ENCODE measurements around the gene DENND2D. TPM values are rescaled to one million over a fixed set of nuclear protein-coding genes. Genes with fewer than 3 reads are reported as not detected.
A peak's percentile ranks its signal among the peaks of the same experiment; 100 is the strongest.
"Not testable (repeated sequence)": the region's sequence is repeated elsewhere in the genome, so short reads cannot be mapped to it uniquely, and the experiment has no call there.

Gene DENND2D
- total RNA-seq, 1 experiment from 2014 or later, result 3.0 TPM

GRCh38 chr1:111225091-111225490, 24.6 kb upstream of the DENND2D start:
- DNase-seq (ENCODE audit: low read depth, low spot score), result no peak
- in situ Hi-C loops (cut with HindIII; ENCODE audit: low pct_unique_long_range_greater_than_20kb, low sequenced_read_pairs), result no loop called here

GRCh38 chr1:111223126-111223685, 22.8 kb upstream of the DENND2D start:
- in situ Hi-C loops (cut with HindIII; ENCODE audit: low pct_unique_long_range_greater_than_20kb, low sequenced_read_pairs), result no loop called here
- DNase-seq (ENCODE audit: low read depth, low spot score), result no peak

DNA sequence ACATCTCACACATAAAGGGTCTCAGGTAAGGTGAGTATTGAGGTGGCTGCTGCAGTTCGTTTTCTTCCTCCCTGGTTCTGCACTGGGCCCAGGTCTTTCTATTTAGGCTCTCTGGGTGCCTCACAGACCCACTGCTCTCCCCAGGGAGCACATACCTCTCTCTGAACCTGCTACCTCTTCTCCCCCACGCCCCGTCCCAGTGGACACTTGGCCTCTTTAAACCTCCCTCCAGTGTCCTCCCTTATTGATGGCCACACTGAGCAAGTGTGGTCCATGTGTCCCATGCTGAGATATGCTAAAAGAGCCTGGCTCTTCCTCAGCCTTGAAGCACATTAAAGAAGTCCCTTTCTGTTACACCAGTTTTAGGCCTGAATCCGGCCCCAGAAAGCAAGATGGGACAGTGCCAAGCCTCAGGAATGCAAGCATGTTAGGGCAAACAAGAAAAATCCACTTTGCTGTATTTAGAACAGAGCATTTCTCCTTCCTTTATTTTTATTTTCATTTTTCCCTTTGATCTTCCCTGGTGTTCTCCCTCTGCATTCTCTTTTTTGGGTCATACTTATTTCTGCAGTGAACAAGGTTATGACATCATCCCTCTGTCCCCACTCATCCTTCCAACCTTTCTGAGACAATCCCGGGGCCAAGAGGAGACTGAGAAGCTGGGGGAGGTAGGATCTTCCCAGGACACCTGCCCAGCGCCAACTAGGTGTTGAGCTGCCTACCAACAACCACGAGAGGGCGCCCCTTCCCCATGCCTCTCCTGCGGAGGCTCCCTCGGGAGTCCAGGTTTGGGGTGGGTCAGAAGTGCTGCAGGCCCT, 22.1 kb upstream of the DENND2D start:
- peak; percentile 74 for DNase-seq (ENCODE audit: low read depth, low spot score)
- in situ Hi-C loops (cut with HindIII; ENCODE audit: low pct_unique_long_range_greater_than_20kb, low sequenced_read_pairs), result no loop called here

DNA sequence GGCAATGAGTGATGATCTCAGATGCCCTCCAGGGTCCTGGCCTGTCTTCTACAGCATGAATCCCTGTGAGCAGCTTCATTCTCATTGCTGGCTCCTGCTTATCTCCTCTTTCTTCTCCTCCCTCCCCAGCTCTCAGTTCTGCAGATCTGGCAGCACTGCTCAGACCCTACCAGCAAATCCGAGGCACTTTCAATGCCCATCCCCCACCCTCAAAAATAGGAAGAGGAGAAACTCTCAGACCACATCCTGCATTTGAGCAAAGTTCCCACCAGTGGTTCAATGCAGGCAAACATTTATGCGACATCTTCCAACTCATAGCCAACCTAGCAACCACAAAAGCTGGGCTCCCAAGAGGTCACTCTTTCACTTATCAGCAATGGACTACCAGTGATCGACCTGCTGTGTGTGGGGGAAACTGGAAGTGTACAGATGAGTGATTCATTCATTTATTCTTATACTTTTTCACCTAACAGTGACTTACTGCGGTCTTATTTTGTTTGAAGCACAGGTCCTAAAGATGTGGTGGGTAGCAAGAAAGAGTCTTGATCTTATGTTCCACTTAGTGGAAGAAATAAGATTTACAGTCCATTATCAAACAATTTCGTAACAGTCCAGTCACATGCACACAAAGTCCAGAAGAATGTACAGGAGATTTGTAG, 21.3 kb upstream of the DENND2D start:
- DNase-seq (ENCODE audit: low read depth, low spot score), result no peak
- in situ Hi-C loops (cut with HindIII; ENCODE audit: low pct_unique_long_range_greater_than_20kb, low sequenced_read_pairs), result no loop called here

- in situ Hi-C loops (cut with HindIII; ENCODE audit: low pct_unique_long_range_greater_than_20kb, low sequenced_read_pairs), result no loop called here
- DNase-seq (ENCODE audit: low read depth, low spot score), result no peak
Measured at GRCh38 chr1:111221276-111221632, 20.8 kb upstream of the DENND2D start.

GRCh38 chr1:111220302-111220890, 19.9 kb upstream of the DENND2D start:
- in situ Hi-C loops (cut with HindIII; ENCODE audit: low pct_unique_long_range_greater_than_20kb, low sequenced_read_pairs), result no loop called here
- DNase-seq (ENCODE audit: low read depth, low spot score), result no peak

DNA sequence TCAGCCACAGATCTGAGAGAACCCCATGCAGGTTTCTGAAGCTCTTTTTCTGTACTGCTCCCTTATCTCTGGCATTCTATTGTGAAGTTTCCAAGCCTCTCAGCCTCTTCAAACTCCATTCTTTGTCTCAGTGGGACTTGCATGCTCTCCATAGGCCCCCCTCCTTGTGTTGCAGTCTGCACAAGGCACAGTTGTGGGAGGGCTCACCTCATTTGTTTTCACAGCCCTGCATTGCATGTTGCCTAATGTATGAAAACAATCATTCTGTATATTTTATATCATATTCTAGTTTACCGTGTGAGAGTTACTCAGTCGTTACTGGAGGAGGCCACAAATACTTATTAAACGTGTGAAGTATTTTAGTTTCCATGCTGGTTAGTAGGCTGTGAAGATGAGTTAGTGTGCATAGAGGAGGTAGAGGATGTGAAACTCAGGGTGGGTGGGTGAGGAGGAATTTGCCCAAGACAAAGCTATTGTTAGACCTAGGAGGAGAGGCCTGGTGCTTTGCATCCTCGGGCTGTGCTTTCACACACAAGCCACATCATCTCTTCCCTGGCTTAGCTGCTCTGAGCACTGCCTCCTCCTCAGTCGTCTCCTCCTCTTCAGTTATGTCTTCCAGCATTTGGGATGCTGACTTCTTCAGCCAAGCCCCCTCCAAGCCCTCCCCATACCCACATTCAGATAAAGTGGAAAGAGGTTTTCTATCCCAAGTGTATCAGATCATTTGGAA, 19.3 kb upstream of the DENND2D start:
- in situ Hi-C loops (cut with HindIII; ENCODE audit: low pct_unique_long_range_greater_than_20kb, low sequenced_read_pairs), result no loop called here
- DNase-seq (ENCODE audit: low read depth, low spot score), result no peak

- DNase-seq (ENCODE audit: low read depth, low spot score), result no peak
- in situ Hi-C loops (cut with HindIII; ENCODE audit: low pct_unique_long_range_greater_than_20kb, low sequenced_read_pairs), result no loop called here
Measured at GRCh38 chr1:111218701-111219556, 18.5 kb upstream of the DENND2D start.

DNA sequence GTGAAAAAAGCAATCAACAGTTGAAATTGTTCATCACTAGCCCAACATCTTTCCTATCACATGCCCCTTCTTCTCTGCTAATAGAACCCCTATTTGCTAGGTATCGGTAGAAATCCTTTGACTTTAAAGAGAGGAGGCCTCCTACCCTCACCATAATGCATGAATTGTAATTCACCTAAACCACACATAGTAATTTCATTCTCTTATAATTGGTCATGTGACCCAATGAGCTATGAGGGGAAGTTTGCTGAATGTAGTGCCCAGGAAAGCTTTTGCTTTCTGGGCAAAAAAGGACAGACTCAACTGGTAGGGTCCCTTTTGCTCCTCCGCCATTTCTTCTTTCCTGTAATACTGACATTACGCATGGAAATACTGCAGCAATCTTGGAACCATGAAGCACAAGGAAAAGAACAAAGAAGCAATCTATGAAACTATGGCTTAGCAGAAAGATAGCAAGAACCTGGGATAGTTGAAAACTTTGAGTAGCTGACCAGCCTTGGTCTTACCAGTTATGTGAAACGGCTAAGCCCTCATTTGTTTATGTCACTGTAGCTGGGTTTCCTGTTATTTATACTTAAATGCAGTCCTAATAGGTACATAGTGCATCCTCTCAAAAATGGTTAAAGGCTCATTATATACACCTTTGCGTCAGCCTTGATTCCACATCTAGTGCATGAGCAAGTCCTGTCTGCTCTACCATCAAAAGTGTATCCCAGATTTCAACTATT, 16.9 kb upstream of the DENND2D start:
- in situ Hi-C loops (cut with HindIII; ENCODE audit: low pct_unique_long_range_greater_than_20kb, low sequenced_read_pairs), result no loop called here
- DNase-seq (ENCODE audit: low read depth, low spot score), result no peak

DNA sequence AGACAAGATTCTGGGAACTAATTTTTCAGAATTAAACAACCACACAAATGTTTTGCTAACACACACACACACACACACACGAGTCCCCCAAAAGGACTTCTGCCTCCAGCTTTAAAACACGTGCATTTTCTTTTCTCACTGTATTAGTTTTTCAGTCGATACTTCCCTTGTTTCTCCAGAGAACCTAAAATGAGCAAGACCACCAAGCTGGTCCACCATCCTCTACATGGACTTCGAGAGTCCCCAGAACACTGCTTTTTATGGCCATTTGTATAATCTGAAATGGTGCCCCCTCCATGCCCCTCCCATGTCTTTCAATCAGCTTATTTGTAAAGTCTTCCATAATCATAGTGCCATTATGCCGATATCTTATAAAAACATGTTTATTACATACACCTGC, 16.3 kb upstream of the DENND2D start:
- in situ Hi-C loops (cut with HindIII; ENCODE audit: low pct_unique_long_range_greater_than_20kb, low sequenced_read_pairs), result no loop called here
- DNase-seq (ENCODE audit: low read depth, low spot score), result no peak

- in situ Hi-C loops (cut with HindIII; ENCODE audit: low pct_unique_long_range_greater_than_20kb, low sequenced_read_pairs); DNase-seq (ENCODE audit: low read depth, low spot score): not testable (repeated sequence)
Measured at GRCh38 chr1:111215285-111215684, 14.8 kb upstream of the DENND2D start.

GRCh38 chr1:111214884-111215283, 14.4 kb upstream of the DENND2D start:
- in situ Hi-C loops (cut with HindIII; ENCODE audit: low pct_unique_long_range_greater_than_20kb, low sequenced_read_pairs), result no loop called here

DNA sequence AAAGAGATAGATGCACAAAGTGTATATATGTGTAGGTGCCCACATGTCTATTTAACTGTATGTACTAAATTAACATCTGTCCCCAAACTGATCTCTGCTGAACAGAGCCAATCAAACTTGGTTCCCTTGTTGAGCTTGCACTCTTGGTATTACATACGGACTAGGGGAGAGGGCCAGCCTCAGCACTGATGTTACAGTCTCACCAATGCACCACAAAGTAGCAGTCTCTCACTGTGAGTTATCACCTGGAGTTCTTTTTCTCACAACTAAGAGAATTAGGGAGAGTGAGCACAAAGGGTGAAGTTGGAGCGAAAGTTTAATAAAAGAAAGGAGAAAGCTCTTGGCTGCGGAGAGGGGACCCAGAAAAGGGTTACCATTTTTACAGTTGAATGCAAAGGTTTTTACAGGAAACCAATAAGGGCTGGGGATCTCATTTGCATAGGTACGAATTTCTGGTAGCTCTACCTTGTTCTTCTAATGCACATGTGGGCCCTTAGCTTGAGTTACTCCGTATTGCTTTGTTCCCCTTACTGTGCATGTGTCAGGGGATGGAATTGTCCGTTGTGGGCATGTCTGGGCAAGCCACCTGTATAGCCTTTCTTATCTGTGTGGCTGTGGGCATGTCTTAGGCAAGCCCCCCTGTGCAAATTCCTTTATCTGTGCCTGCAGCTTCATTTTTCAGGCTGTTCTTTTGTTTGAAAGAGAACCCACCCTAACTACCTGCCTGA, 13.8 kb upstream of the DENND2D start:
- in situ Hi-C loops (cut with HindIII; ENCODE audit: low pct_unique_long_range_greater_than_20kb, low sequenced_read_pairs), result no loop called here
- DNase-seq (ENCODE audit: low read depth, low spot score), result no peak

More at GRCh38 chr1:111214884-111215283, 14.4 kb upstream of the DENND2D start:
- no peak for DNase-seq (ENCODE audit: low read depth, low spot score)

DNA sequence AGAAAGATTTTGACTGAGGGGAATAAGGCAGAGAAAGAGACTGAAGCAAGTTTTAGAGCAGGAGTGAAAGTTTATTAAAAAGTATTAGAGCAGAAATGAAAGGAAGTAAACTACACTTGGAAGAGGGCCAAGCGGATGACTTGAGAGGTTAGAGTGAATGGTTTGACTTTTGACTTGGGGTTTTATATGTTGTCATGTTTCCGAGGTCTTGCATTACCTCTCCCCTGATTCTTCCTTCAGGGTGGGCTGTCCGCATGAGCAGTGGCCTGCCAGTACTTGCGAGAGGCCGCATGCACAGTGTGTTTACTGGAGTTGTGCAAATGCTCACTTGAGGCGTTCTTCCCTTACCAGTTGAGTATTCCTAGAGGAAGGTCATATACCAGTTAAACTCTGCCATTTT, 13.0 kb upstream of the DENND2D start:
- in situ Hi-C loops (cut with HindIII; ENCODE audit: low pct_unique_long_range_greater_than_20kb, low sequenced_read_pairs), result no loop called here
- no peak for DNase-seq (ENCODE audit: low read depth, low spot score)

DNA sequence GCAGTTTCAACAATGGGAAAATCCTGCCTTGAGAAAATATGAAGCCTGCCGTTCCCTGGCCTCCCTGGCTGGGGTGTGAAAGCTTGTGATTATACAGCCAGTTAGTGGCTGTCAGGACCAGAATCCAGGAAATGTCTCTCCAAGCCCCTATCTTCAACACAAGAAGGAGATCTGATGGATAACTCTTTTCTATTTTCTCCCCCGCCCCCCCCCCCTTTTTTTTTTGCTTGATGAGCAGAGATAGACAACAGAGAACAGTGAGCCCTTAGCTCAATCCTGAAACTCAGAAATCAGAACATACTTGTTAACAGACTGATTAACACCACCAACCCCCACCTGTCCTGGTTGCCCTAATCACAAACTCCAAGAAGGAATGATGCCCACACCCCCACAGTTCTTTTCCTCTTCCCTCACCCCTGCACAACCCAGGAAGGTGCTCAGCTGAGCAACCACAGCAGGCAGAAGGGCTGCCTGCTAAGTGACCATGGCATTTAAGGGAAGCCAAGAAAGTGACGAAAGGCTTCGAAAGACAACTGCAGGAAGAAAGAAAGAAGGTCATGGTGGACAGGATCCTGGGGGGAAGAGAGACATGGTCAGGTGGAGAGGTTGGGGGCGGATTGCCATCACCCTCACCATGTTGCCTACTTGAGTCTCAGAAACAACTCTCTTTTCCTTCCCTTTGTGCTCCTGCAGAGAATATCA, 12.3 kb upstream of the DENND2D start:
- in situ Hi-C loops (cut with HindIII; ENCODE audit: low pct_unique_long_range_greater_than_20kb, low sequenced_read_pairs), result no loop called here
- no peak for DNase-seq (ENCODE audit: low read depth, low spot score)

Data from SK-MEL-5 (cell line).